HCT116 (cell line): ENCODE results near the gene NLRP11.

ENCODE experiments used
- CTCF ChIP-seq, 3 experiments: fragments of 200-600 bp in 1 of 3; sonication (generic) in 1 of 3; IDR thresholded peaks in 2 of 3; conservative IDR thresholded peaks in 1 of 3; 2 replicates each; pipeline ENCODE4 v1.5.1; 2012 to 2017; ENCODE audit warnings: low read depth in 2 of 3, low read length in 2 of 3, antibody characterized with exemption in 1 of 3, borderline replicate concordance in 1 of 3, control low read depth in 1 of 3, mild to moderate bottlenecking in 1 of 3, mixed read lengths in 1 of 3, mixed run types in 1 of 3, moderate library complexity in 1 of 3; ENCODE audit not compliant: insufficient read depth in 1 of 3
- RAD21 ChIP-seq: IDR thresholded peaks from 2 replicates; pipeline ENCODE4 v1.6.1; 2012; ENCODE audit warnings: low read depth, mild to moderate bottlenecking
- YY1 ChIP-seq: IDR thresholded peaks from 2 replicates; pipeline ENCODE4 v1.6.1; 2011; ENCODE audit warnings: low read length, low read depth, moderate library complexity, mild to moderate bottlenecking; ENCODE audit not compliant: insufficient replicate concordance; ENCODE audit errors: extremely low read depth

- TF ChIP-seq CTCF (IDR thresholded peaks at IDR 0.05 in 2 of 3, conservative IDR thresholded peaks at IDR 0.05 in 1 of 3; ENCODE audit: borderline replicate concordance in 1 of 3, insufficient read depth in 1 of 3, low read depth in 2 of 3, low read length in 2 of 3) (no peak), YY1 (no peak), RAD21 (no peak)
Observed at GRCh38 chr19:55838251-55838650, 6.5 kb upstream of the NLRP11 start.
